Right ventricle myocardium superior (tissue), 1 donor: ENCODE data around the gene MTX1. TPM values are rescaled to one million over a fixed set of nuclear protein-coding genes. Genes with fewer than 3 reads are reported as not detected.
"Not testable (repeated sequence)": the region's sequence is repeated elsewhere in the genome, so short reads cannot be mapped to it uniquely, and the experiment has no call there.

Source experiments
- ATAC-seq: fragments of 200-7000 bp; cut with Tn5 transposase; one replicate; pipeline ENCODE4 v1.9.1; 2020; ENCODE audit warnings: mild to moderate bottlenecking; ENCODE audit not compliant: poor library complexity
- DNase-seq: peaks from one replicate; pipeline ENCODE4 v3.0.0-alpha.2; 2020
- intact Hi-C: fragments of 100-400 bp; cut with DNase I; formaldehyde crosslinking; loops from one replicate; pipeline ENCODE4 v1.11.2; 2022
- total RNA-seq: library from RNA; stranded (reverse); fragmentation: NEBNext Ultra II Directional; extraction: Animal tissue kit (Norgen Biotek cat#: 25700); gene quantifications from one replicate; pipeline ENCODE4 v1.2.1, GENCODE V29; 2021
- donor health status: DM: no; HTN: yes; CAD: no; lungs with severe emphysema.

MTX1 gene
- total RNA-seq, 1 donor from 2014 or later: 16.4 TPM

- intact Hi-C loops: no loop called here
- DNase-seq (peak; percentile 63), ATAC-seq (peak; percentile 82)
Measured at GRCh38 chr1:155184835-155185782, 23.4 kb upstream of the MTX1 start.

GRCh38 chr1:155185783-155186066, 22.8 kb upstream of the MTX1 start:
- intact Hi-C loops: no loop called here
- DNase-seq (peak; percentile 21), ATAC-seq (no peak)

GRCh38 chr1:155186067-155186793, 22.3 kb upstream of the MTX1 start:
- DNase-seq: no peak
- ATAC-seq: no peak
- intact Hi-C loops: no loop called here

- no peak for ATAC-seq
- intact Hi-C loops: no loop called here
- peak; percentile 7 for DNase-seq
Measured at GRCh38 chr1:155186794-155187455, 21.6 kb upstream of the MTX1 start.

GRCh38 chr1:155187456-155187891, 21.0 kb upstream of the MTX1 start:
- DNase-seq: no peak
- intact Hi-C loops: no loop called here
- no peak for ATAC-seq

GRCh38 chr1:155188268-155188667, 20.2 kb upstream of the MTX1 start:
- DNase-seq (peak; percentile 17), ATAC-seq (no peak)
- intact Hi-C loops: no loop called here

- ATAC-seq, DNase-seq, intact Hi-C loops: not testable (repeated sequence)
Measured at GRCh38 chr1:155189926-155190325, 18.6 kb upstream of the MTX1 start.

- intact Hi-C loops: no loop called here
- ATAC-seq (no peak), DNase-seq (peak; percentile 40)
Measured at GRCh38 chr1:155191904-155192303, 16.6 kb upstream of the MTX1 start.

- intact Hi-C loops: no loop called here
- no peak for DNase-seq
- peak; percentile 0 for ATAC-seq
Measured at GRCh38 chr1:155192346-155193274, 15.9 kb upstream of the MTX1 start.

- intact Hi-C loops: no loop called here
- peak; percentile 87 for ATAC-seq
- DNase-seq: peak; percentile 91
Measured at GRCh38 chr1:155193275-155193990, 15.1 kb upstream of the MTX1 start.

- DNase-seq, intact Hi-C loops, ATAC-seq: not testable (repeated sequence)
Measured at GRCh38 chr1:155193991-155194240, 14.6 kb upstream of the MTX1 start.

- intact Hi-C loops: no loop called here
Measured at GRCh38 chr1:155195201-155196102, 13.0 kb upstream of the MTX1 start.

GRCh38 chr1:155196103-155196892, 12.2 kb upstream of the MTX1 start:
- DNase-seq (peak; percentile 40), ATAC-seq (no peak)
- intact Hi-C loops: no loop called here

More at GRCh38 chr1:155195201-155196102, 13.0 kb upstream of the MTX1 start:
- ATAC-seq (peak; percentile 0), DNase-seq (no peak)

GRCh38 chr1:155196893-155197638, 11.4 kb upstream of the MTX1 start:
- ATAC-seq (no peak), DNase-seq (peak; percentile 50)
- intact Hi-C loops: no loop called here

GRCh38 chr1:155197901-155198546, 10.5 kb upstream of the MTX1 start:
- DNase-seq (peak; percentile 35), ATAC-seq (no peak)

More at GRCh38 chr1:155197901-155198546, 10.5 kb upstream of the MTX1 start:
- intact Hi-C loops: no loop called here
